Neural cell (in vitro differentiated cells): Measurements from ENCODE around the gene NRBP1.

ENCODE experiments used
- RAD21 ChIP-seq: fragments of 450-650 bp; conservative IDR thresholded peaks from 2 replicates; pipeline ENCODE4 v1.6.1; 2014; ENCODE audit warnings: antibody characterized with exemption, mild to moderate bottlenecking, moderate library complexity
- TF ChIP-seq, protein P1 (sequence below): fragments of 450-650 bp; IDR thresholded peaks from 2 replicates; pipeline ENCODE4 v1.5.1; 2014; ENCODE audit warnings: antibody characterized with exemption, mild to moderate bottlenecking, moderate library complexity; ENCODE audit not compliant: poor library complexity, severe bottlenecking
- TF ChIP-seq, protein P2 (sequence below): IDR thresholded peaks from 2 replicates; pipeline ENCODE4 v1.6.1; 2012; ENCODE audit warnings: borderline replicate concordance

DNA sequence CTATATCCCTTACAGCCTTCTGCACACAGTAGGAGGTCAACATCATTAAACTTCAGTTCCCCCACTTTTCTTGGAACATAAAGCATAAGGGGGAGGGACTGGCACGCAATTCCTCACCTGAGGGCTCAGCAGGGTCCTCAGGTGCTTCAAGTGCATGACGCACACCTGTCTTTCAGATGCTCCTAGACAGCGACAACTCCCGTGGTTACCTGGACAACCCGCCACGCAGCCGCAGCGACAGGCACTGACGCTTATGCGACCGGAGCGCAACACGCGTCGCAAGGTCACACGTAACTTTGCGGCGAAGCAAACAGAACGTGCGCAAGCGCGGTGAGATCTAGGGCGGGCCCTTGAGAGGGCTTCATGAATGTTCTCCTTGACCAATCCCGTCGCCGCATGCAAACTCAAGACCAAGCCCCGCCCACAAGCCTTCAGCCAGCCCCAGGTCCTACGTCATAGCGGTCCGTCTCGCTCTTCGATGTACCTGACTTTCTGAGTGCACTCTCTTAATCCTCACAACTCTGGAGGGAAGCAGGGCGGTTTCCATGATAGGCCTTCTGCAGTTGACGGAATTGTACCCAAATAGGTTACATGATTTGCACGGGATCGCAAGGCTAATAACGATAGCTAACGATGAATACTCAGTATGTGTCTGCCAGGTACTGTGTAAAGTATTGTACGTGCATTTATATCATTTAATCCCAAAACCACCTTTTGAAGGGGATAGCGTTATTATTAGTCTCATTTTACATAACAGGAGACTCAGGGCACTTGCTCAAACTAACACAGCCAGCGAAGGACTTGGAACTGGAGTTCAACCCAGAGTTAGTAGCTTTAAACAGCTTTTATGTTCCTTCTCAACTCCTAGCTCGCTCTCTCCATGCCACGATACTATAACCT lies 61.3 kb downstream of the NRBP1 start, which contains the start of gene IFT172:
- TF ChIP-seq, protein P1, sequence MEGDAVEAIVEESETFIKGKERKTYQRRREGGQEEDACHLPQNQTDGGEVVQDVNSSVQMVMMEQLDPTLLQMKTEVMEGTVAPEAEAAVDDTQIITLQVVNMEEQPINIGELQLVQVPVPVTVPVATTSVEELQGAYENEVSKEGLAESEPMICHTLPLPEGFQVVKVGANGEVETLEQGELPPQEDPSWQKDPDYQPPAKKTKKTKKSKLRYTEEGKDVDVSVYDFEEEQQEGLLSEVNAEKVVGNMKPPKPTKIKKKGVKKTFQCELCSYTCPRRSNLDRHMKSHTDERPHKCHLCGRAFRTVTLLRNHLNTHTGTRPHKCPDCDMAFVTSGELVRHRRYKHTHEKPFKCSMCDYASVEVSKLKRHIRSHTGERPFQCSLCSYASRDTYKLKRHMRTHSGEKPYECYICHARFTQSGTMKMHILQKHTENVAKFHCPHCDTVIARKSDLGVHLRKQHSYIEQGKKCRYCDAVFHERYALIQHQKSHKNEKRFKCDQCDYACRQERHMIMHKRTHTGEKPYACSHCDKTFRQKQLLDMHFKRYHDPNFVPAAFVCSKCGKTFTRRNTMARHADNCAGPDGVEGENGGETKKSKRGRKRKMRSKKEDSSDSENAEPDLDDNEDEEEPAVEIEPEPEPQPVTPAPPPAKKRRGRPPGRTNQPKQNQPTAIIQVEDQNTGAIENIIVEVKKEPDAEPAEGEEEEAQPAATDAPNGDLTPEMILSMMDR = no peak
- no peak for TF ChIP-seq RAD21
- TF ChIP-seq, protein P2, sequence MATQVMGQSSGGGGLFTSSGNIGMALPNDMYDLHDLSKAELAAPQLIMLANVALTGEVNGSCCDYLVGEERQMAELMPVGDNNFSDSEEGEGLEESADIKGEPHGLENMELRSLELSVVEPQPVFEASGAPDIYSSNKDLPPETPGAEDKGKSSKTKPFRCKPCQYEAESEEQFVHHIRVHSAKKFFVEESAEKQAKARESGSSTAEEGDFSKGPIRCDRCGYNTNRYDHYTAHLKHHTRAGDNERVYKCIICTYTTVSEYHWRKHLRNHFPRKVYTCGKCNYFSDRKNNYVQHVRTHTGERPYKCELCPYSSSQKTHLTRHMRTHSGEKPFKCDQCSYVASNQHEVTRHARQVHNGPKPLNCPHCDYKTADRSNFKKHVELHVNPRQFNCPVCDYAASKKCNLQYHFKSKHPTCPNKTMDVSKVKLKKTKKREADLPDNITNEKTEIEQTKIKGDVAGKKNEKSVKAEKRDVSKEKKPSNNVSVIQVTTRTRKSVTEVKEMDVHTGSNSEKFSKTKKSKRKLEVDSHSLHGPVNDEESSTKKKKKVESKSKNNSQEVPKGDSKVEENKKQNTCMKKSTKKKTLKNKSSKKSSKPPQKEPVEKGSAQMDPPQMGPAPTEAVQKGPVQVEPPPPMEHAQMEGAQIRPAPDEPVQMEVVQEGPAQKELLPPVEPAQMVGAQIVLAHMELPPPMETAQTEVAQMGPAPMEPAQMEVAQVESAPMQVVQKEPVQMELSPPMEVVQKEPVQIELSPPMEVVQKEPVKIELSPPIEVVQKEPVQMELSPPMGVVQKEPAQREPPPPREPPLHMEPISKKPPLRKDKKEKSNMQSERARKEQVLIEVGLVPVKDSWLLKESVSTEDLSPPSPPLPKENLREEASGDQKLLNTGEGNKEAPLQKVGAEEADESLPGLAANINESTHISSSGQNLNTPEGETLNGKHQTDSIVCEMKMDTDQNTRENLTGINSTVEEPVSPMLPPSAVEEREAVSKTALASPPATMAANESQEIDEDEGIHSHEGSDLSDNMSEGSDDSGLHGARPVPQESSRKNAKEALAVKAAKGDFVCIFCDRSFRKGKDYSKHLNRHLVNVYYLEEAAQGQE = peak; percentile 55
